DND-41 (cell line): ENCODE results near the gene TMCO4.

ENCODE experiments used
- EZH2 ChIP-seq: IDR thresholded peaks from 3 replicates; pipeline ENCODE4 v1.6.1; 2012; ENCODE audit warnings: borderline replicate concordance, low read depth, mild to moderate bottlenecking, moderate library complexity, low read length, inconsistent platforms; ENCODE audit not compliant: severe bottlenecking
- TF ChIP-seq, protein P1 (sequence below): IDR thresholded peaks from 2 replicates; pipeline ENCODE4 v1.5.1; 2012; ENCODE audit warnings: borderline replicate concordance, low read length, moderate library complexity, mild to moderate bottlenecking; ENCODE audit not compliant: poor library complexity, severe bottlenecking; ENCODE audit errors: extremely low read depth

DNA sequence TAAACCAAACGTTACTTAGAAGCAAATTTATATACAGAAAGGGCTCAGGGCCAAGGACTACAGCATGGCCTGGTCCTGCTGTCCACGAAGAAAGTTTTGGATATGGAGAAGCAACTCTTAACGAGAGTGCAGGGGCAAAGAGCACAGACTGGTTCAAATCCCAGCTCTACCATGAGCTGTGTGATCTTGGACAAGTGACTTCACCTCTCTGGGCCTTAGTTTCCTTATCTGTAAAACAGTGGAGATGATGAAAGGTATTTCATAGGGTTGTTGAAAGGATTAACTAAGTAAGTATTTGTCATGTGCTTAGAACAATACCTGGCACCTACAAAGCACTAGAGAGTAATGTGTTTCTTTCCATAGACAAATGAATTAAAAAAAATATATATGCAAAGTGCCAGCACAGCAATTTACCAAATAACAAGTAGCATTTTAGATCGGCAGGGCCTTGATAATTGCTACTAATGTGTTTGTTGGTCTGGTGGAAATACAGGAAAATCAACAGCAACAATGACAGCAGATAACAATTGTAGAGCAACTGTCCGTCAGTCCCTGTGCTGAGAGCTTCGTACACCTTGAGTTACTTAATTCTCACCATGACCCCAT lies 25.4 kb downstream of the TMCO4 start:
- TF ChIP-seq, protein P1, sequence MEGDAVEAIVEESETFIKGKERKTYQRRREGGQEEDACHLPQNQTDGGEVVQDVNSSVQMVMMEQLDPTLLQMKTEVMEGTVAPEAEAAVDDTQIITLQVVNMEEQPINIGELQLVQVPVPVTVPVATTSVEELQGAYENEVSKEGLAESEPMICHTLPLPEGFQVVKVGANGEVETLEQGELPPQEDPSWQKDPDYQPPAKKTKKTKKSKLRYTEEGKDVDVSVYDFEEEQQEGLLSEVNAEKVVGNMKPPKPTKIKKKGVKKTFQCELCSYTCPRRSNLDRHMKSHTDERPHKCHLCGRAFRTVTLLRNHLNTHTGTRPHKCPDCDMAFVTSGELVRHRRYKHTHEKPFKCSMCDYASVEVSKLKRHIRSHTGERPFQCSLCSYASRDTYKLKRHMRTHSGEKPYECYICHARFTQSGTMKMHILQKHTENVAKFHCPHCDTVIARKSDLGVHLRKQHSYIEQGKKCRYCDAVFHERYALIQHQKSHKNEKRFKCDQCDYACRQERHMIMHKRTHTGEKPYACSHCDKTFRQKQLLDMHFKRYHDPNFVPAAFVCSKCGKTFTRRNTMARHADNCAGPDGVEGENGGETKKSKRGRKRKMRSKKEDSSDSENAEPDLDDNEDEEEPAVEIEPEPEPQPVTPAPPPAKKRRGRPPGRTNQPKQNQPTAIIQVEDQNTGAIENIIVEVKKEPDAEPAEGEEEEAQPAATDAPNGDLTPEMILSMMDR, result no peak
- TF ChIP-seq EZH2, result no peak
